PFSK-1 (cell line): ENCODE data around the gene FEZ2.

Experiments
- FOXP2 ChIP-seq: optimal IDR thresholded peaks from 2 replicates; pipeline ENCODE3; 2011; ENCODE audit warnings: borderline replicate concordance, control low read depth, inconsistent platforms; ENCODE audit not compliant: insufficient read depth; ENCODE audit errors: extremely low read length, extremely low read depth
- POLR2AphosphoS5 ChIP-seq: IDR thresholded peaks from 2 replicates; pipeline ENCODE4 v1.6.1; 2012; ENCODE audit warnings: low read depth, mild to moderate bottlenecking, control low read depth, low read length, moderate library complexity
- SIN3A ChIP-seq: IDR thresholded peaks from 2 replicates; pipeline ENCODE4 v1.6.1; 2012; ENCODE audit warnings: mild to moderate bottlenecking, low read length, moderate library complexity, borderline replicate concordance; ENCODE audit not compliant: insufficient read depth
- TAF1 ChIP-seq: IDR thresholded peaks from 2 replicates; pipeline ENCODE4 v1.6.1; 2012; ENCODE audit warnings: low read length, control low read depth, borderline replicate concordance; ENCODE audit not compliant: insufficient read depth
- TF ChIP-seq, protein P1 (sequence below), 2 experiments: IDR thresholded peaks; 2 replicates each; pipeline versions ENCODE4 v1.6.1 to v1.8.0; 2011 to 2012; ENCODE audit warnings: low read depth in 2 of 2, low read length in 2 of 2, control low read depth in 1 of 2, inconsistent platforms in 1 of 2, mild to moderate bottlenecking in 1 of 2, moderate library complexity in 1 of 2; ENCODE audit not compliant: insufficient read depth in 1 of 2

FEZ2 gene

DNA sequence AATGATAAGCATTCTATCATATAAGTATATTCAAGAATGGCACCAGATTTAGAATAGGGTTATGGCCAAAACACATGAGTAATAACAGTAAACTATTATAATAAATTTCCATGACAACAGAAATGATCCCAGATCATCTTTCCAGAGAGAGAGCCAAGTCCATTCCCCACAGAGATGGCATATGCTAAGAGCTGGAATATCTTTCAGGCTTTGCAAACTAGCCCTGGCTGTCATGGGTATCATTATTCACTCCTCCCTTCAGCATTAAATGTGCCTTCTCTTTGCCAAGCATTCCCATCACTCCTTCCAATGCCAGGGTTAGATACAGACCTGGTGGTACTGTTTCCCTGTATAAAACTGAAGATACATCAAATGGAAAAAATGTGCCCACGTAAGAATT, 10.9 kb downstream of the FEZ2 start:
- TF ChIP-seq, protein P1, sequence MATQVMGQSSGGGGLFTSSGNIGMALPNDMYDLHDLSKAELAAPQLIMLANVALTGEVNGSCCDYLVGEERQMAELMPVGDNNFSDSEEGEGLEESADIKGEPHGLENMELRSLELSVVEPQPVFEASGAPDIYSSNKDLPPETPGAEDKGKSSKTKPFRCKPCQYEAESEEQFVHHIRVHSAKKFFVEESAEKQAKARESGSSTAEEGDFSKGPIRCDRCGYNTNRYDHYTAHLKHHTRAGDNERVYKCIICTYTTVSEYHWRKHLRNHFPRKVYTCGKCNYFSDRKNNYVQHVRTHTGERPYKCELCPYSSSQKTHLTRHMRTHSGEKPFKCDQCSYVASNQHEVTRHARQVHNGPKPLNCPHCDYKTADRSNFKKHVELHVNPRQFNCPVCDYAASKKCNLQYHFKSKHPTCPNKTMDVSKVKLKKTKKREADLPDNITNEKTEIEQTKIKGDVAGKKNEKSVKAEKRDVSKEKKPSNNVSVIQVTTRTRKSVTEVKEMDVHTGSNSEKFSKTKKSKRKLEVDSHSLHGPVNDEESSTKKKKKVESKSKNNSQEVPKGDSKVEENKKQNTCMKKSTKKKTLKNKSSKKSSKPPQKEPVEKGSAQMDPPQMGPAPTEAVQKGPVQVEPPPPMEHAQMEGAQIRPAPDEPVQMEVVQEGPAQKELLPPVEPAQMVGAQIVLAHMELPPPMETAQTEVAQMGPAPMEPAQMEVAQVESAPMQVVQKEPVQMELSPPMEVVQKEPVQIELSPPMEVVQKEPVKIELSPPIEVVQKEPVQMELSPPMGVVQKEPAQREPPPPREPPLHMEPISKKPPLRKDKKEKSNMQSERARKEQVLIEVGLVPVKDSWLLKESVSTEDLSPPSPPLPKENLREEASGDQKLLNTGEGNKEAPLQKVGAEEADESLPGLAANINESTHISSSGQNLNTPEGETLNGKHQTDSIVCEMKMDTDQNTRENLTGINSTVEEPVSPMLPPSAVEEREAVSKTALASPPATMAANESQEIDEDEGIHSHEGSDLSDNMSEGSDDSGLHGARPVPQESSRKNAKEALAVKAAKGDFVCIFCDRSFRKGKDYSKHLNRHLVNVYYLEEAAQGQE (IDR thresholded peaks at IDR 0.05; ENCODE audit: insufficient read depth in 1 of 2, low read depth in 2 of 2, low read length in 2 of 2): no peak
- no peak for TF ChIP-seq FOXP2
- TF ChIP-seq SIN3A: no peak
- no peak for TF ChIP-seq TAF1
- no peak for TF ChIP-seq POLR2AphosphoS5

GRCh38 chr2:36586672-36587071, 11.3 kb downstream of the FEZ2 start:
- TF ChIP-seq POLR2AphosphoS5 (no peak), TAF1 (no peak)
- TF ChIP-seq, protein P1 (IDR thresholded peaks at IDR 0.05; ENCODE audit: insufficient read depth in 1 of 2, low read depth in 2 of 2, low read length in 2 of 2): no peak

DNA sequence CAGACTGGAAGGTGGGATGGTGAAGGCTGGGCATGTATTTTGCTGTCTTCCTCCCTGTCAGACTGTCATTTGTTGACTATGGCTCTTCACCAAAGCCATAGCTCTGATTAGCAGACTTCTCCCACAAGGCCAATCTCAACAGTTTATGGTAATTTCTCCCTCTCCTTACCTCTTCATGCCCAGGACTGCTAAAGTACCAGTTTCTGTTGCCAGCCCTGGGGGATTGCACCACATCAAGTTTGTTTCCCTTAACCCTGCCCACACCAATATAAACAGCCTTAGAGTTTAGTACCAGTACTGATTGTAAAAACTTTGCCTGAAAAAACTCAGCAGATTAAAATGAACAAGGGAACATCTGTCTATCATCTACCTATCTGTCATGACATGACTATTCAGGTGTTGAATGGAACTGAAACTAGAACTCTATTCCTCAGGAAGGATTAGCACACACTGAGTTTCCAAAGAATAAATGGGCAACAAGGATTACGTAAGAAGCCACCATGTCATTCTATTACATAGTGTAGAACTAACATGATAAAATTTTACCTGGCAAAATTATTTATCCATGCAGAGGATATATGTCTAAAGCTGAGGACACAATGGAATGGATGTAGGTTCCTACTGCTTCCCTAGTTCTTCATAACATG, 13.7 kb downstream of the FEZ2 start:
- TF ChIP-seq SIN3A: no peak
- TF ChIP-seq, protein P1 (IDR thresholded peaks at IDR 0.05; ENCODE audit: insufficient read depth in 1 of 2, low read depth in 2 of 2, low read length in 2 of 2): no peak
- TF ChIP-seq POLR2AphosphoS5: no peak
- no peak for TF ChIP-seq TAF1
- TF ChIP-seq FOXP2: no peak

DNA sequence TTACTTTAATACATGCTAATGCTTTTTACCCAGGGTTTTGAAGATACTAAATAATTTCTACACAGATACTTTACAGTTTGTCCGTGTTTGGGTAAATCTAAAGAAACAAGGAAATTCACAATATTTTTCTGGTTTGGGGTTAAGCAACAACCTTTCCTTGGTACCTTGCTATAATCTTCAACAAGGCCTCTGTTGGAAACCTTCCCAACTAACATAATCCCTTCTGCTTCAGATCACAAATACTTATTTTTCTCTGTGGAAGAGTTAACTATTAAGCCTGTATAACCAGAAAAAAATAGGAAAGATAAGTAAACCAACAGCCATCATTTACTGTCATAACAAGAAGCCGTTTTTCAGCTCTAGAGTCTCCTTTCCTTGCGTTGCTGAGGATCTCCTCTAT, 15.0 kb downstream of the FEZ2 start:
- no peak for TF ChIP-seq SIN3A
- TF ChIP-seq, protein P1 (IDR thresholded peaks at IDR 0.05; ENCODE audit: insufficient read depth in 1 of 2, low read depth in 2 of 2, low read length in 2 of 2): no peak
- TF ChIP-seq POLR2AphosphoS5: no peak
- no peak for TF ChIP-seq FOXP2
- TF ChIP-seq TAF1: no peak

DNA sequence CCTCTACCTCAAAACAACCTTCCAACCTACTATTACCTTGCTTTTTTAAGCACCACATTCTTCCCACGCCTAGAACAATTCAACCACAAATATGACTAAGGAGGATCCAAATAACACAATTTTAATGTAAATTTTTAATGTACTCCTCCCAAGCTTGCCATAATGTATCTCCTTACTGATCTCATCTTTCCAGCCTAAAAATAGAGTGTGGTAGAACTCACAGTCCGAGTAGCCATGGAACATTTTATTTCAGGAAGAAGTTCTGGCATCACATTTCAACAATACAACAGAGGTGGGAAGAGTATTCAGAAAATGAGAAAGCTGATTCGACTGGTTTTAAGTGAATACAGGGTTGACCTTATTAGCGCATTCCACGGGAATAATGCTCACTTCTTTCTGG, 15.4 kb downstream of the FEZ2 start:
- TF ChIP-seq FOXP2 (no peak), POLR2AphosphoS5 (no peak)
